ENCODE results near the gene JADE3.

The JADE3 gene

DNA sequence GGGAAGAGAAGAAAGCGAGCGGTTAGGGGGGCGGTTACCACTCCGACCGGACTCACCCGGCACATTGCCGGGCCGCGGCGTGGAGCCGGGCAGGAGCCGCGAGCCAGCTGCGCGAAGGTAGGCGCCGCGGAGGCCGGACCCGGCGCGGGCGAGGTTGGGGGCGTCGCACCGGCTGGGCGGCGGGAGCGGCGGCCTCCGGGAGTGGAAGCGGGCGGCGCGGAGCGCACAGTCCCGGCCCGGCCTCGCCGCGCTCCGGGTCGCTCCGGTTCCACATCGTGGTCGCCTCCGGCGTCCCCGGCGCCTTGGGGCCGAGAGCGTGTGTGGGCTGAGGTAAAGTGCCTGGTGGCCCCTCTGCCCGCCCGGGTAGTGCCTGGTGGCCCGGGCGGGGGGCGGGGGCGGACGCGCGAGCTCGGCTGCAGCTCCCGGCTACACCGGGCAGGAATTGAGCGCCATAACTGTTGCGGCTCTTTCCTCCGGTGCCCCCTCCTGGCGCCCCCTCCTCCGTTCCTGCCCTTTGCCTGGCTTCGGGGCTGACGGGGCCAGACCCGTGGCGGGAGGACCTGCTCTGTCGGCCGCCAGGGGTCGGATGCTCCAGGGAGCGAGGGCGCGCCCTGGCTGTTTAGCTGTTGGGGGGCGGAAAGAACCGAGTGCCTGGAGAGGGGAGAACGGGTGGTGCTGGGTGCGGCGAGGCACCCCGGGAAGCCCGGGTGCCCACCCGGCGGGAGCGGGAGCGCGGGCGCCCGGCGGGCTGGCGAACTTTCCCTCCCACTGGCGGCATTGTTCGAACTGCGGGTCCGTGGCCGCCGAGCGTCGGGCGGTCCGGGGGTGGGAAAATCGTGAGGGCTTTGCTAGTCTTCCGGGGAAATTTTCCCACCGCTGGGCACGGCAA lies 626 bp downstream of the JADE3 start:
- peak in 1 of 2 experiments; percentile 38 for DNase-seq (ENCODE audit: low read depth in 1 of 2, low spot score in 1 of 2)
- H3K27ac ChIP-seq (replicated peaks): peak overlapping the region; percentile 37
- H3K27me3 ChIP-seq (ENCODE audit: insufficient read depth, poor library complexity, severe bottlenecking): no peaks in the 10 kb centered on the region
- peak overlapping the region; percentile 66 for H3K4me3 ChIP-seq (replicated peaks; ENCODE audit: insufficient read depth, low read length)
- TF ChIP-seq GABPA (IDR thresholded peaks at IDR 0.05; ENCODE audit: low read depth): no peak
- no peak for TF ChIP-seq SPI1 (IDR thresholded peaks at IDR 0.05; ENCODE audit: borderline replicate concordance, low read depth)
- TF ChIP-seq, protein P1, sequence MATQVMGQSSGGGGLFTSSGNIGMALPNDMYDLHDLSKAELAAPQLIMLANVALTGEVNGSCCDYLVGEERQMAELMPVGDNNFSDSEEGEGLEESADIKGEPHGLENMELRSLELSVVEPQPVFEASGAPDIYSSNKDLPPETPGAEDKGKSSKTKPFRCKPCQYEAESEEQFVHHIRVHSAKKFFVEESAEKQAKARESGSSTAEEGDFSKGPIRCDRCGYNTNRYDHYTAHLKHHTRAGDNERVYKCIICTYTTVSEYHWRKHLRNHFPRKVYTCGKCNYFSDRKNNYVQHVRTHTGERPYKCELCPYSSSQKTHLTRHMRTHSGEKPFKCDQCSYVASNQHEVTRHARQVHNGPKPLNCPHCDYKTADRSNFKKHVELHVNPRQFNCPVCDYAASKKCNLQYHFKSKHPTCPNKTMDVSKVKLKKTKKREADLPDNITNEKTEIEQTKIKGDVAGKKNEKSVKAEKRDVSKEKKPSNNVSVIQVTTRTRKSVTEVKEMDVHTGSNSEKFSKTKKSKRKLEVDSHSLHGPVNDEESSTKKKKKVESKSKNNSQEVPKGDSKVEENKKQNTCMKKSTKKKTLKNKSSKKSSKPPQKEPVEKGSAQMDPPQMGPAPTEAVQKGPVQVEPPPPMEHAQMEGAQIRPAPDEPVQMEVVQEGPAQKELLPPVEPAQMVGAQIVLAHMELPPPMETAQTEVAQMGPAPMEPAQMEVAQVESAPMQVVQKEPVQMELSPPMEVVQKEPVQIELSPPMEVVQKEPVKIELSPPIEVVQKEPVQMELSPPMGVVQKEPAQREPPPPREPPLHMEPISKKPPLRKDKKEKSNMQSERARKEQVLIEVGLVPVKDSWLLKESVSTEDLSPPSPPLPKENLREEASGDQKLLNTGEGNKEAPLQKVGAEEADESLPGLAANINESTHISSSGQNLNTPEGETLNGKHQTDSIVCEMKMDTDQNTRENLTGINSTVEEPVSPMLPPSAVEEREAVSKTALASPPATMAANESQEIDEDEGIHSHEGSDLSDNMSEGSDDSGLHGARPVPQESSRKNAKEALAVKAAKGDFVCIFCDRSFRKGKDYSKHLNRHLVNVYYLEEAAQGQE (IDR thresholded peaks at IDR 0.05; ENCODE audit: insufficient replicate concordance, low read depth): no peak
- TF ChIP-seq POLR2AphosphoS5 (IDR thresholded peaks at IDR 0.05; ENCODE audit: low read depth): no peak

DNA sequence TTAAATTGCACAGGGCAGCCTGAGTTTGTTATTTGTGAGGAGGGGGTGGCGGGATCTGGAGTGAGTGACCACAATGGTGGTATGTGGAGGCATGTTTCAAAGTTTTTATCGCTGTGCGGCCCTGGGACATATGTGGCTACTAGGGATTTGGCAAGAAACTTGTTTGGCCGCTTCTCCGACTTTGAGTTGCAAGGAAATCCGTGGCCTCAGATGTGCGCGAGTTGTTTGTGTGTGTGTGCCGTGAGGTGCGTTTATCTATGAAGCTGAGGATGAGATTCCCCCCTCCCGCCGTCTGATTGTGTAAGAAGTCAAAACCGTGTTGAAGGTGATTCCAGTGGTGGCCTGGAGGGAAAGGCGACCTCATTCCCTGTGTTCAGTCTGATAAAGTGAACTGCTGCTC lies 1.4 kb downstream of the JADE3 start:
- H3K4me3 ChIP-seq (replicated peaks; ENCODE audit: insufficient read depth, low read length): peak overlapping the region; percentile 66
- no peak overlapping the region for H3K27ac ChIP-seq (replicated peaks)
- no peaks in the 10 kb centered on the region for H3K27me3 ChIP-seq (ENCODE audit: insufficient read depth, poor library complexity, severe bottlenecking)
- TF ChIP-seq POLR2AphosphoS5 (IDR thresholded peaks at IDR 0.05; ENCODE audit: low read depth) (no peak), CTCF (IDR thresholded peaks at IDR 0.05; ENCODE audit: insufficient read depth, low read length) (no peak), GABPA (IDR thresholded peaks at IDR 0.05; ENCODE audit: low read depth) (no peak), SPI1 (IDR thresholded peaks at IDR 0.05; ENCODE audit: borderline replicate concordance, low read depth) (no peak)
- TF ChIP-seq, protein P1 (IDR thresholded peaks at IDR 0.05; ENCODE audit: insufficient replicate concordance, low read depth): no peak
- DNase-seq (ENCODE audit: low read depth in 1 of 2, low spot score in 1 of 2): peak in 1 of 2 experiments; percentile 16

DNA sequence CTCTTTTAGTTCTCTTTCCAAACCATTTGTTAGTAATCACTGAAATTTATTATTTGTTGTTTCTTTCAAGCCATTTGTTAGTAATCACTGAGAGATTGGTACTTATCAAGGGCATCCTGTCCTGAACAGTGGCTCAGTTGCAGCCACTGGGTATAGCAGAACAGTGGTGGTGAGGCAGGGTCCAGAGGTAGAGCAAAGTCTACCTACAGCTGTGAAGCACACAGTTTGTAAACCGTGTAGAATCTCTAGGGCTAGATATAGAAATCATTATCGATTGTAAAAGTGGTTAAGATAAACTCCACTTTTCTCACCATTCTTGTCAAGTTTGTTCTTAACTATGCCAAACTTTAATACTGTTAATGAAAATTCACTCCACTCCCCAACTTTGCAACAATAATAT lies 4.1 kb downstream of the JADE3 start:
- H3K4me3 ChIP-seq (replicated peaks; ENCODE audit: insufficient read depth, low read length): no peak overlapping the region
- no peak for TF ChIP-seq SPI1 (IDR thresholded peaks at IDR 0.05; ENCODE audit: borderline replicate concordance, low read depth)
- DNase-seq (ENCODE audit: low read depth in 1 of 2, low spot score in 1 of 2): no peak
- H3K27ac ChIP-seq (replicated peaks): no peak overlapping the region
- no peaks in the 10 kb centered on the region for H3K27me3 ChIP-seq (ENCODE audit: insufficient read depth, poor library complexity, severe bottlenecking)

GRCh38 chrX:46917622-46918021 lies 5.4 kb downstream of the JADE3 start:
- H3K4me3 ChIP-seq (replicated peaks; ENCODE audit: insufficient read depth, low read length): no peak overlapping the region
- H3K27ac ChIP-seq (replicated peaks): no peak overlapping the region
- no peak for DNase-seq (ENCODE audit: low read depth in 1 of 2, low spot score in 1 of 2)
- TF ChIP-seq SPI1 (IDR thresholded peaks at IDR 0.05; ENCODE audit: borderline replicate concordance, low read depth): no peak
- TF ChIP-seq, protein P1 (IDR thresholded peaks at IDR 0.05; ENCODE audit: insufficient replicate concordance, low read depth): no peak
- no peak for TF ChIP-seq CTCF (IDR thresholded peaks at IDR 0.05; ENCODE audit: insufficient read depth, low read length)
- TF ChIP-seq POLR2AphosphoS5 (IDR thresholded peaks at IDR 0.05; ENCODE audit: low read depth): no peak
- no peak for TF ChIP-seq GABPA (IDR thresholded peaks at IDR 0.05; ENCODE audit: low read depth)
- no peaks in the 10 kb centered on the region for H3K27me3 ChIP-seq (ENCODE audit: insufficient read depth, poor library complexity, severe bottlenecking)
